ENCODE data around the gene MARCHF7.

DNA sequence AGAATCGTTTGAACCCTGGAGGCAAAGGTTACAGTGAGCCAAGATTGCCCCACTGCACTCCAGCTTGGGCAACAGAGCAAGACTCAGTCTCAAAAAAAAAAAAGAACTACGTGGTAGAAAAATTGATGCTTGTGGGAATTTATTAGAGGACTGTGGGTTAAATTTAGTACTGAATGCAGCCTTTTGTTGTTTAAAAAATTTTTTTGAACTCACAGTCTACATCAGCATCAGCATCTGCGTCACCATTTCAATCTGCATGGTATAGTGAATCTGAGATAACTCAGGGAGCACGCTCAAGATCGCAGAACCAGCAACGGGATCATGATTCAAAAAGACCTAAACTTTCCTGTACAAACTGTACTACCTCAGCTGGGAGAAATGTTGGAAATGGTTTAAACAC is 30.5 kb downstream of the MARCHF7 start:
- TF ChIP-seq, protein P1, sequence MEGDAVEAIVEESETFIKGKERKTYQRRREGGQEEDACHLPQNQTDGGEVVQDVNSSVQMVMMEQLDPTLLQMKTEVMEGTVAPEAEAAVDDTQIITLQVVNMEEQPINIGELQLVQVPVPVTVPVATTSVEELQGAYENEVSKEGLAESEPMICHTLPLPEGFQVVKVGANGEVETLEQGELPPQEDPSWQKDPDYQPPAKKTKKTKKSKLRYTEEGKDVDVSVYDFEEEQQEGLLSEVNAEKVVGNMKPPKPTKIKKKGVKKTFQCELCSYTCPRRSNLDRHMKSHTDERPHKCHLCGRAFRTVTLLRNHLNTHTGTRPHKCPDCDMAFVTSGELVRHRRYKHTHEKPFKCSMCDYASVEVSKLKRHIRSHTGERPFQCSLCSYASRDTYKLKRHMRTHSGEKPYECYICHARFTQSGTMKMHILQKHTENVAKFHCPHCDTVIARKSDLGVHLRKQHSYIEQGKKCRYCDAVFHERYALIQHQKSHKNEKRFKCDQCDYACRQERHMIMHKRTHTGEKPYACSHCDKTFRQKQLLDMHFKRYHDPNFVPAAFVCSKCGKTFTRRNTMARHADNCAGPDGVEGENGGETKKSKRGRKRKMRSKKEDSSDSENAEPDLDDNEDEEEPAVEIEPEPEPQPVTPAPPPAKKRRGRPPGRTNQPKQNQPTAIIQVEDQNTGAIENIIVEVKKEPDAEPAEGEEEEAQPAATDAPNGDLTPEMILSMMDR (conservative IDR thresholded peaks at IDR 0.05; ENCODE audit: low read depth, low read length), result no peak
- TF ChIP-seq EZH2 (IDR thresholded peaks at IDR 0.05; ENCODE audit: low read length, unreplicated experiment), result no peak
- no peak for TF ChIP-seq EZH2phosphoT487 (IDR thresholded peaks at IDR 0.05; ENCODE audit: borderline replicate concordance, low read length)
